Thoracic aorta (tissue), 2 donors: Measurements from ENCODE around the gene CREB3L2. TPM values are rescaled to one million over a fixed set of nuclear protein-coding genes. Genes with fewer than 3 reads are reported as not detected.

Experiments used
- ATAC-seq: fragments of 150-250 bp; one replicate; pipeline ENCODE4 v1.8.0; 2017; ENCODE audit warnings: low read depth; ENCODE audit not compliant: insufficient number of reproducible peaks, low FRiP score
- DNase-seq: peaks from one replicate; pipeline ENCODE4 v3.0.0-alpha.2; 2020; ENCODE audit warnings: low spot score
- H3K27ac ChIP-seq, 2 donors: fragments of 200-600 bp; sonication (generic); 1 replicate in 1 of 2; 2 replicates in 1 of 2; pipeline ENCODE4 v1.5.1; 2016; ENCODE audit warnings: mild to moderate bottlenecking in 2 of 2, moderate library complexity in 2 of 2
- H3K27me3 ChIP-seq: fragments of 200-600 bp; sonication (generic); replicated peaks from 2 replicates; pipeline ENCODE4 v1.6.0; 2016; ENCODE audit warnings: mild to moderate bottlenecking; ENCODE audit not compliant: insufficient read depth
- H3K36me3 ChIP-seq: fragments of 200-600 bp; sonication (generic); one replicate; pipeline ENCODE4 v1.5.1; 2016
- H3K4me1 ChIP-seq, 2 donors: fragments of 200-600 bp; sonication (generic); 1 replicate in 1 of 2; 2 replicates in 1 of 2; pipeline versions ENCODE4 v1.5.1 to v1.6.0; 2016; ENCODE audit warnings: low read depth in 2 of 2, mild to moderate bottlenecking in 1 of 2; ENCODE audit not compliant: control insufficient read depth in 1 of 2
- H3K4me3 ChIP-seq: fragments of 200-600 bp; sonication (generic); 2 replicates; pipeline ENCODE4 v1.5.1; 2016; ENCODE audit warnings: mild to moderate bottlenecking
- H3K9me3 ChIP-seq: fragments of 200-600 bp; sonication (generic); 2 replicates; pipeline ENCODE4 v1.5.1; 2016
- CTCF ChIP-seq: fragments of 200-600 bp; sonication (generic); IDR thresholded peaks from one replicate; pipeline ENCODE4 v1.5.1; 2019; ENCODE audit warnings: antibody characterized with exemption
- total RNA-seq, 2 donors: library from RNA; depleted of rRNA; stranded (reverse); fragments of >200 nt; gene quantifications; one replicate each; pipeline versions ENCODE4 v1.1.0 to v1.2.3, GENCODE V29; 2016

CREB3L2 gene
- total RNA-seq, 2 donors from 2014 or later: 85.3 to 96.7 TPM

DNA sequence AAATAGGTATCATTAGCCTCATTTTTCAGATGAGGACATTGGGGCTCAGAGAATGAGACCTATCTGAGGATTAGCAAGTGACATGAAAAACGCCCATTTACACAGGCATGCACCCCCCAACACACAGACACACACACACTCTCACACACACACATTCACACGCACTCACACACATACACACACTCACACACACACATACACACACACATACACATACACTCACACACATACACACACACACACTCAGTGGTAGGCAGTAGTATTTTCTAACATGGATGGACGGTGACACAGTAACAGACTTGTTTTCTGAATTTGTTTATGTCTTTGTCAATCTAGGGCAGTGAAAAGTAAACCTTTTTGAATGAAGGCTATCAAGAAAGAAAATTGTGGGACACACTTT is 176.4 kb downstream of the CREB3L2 start:
- Histone ChIP-seq H3K4me3 (no peak overlapping the region), H3K36me3 (no peaks in the 10 kb centered on the region), H3K27ac (no peak overlapping the region), H3K9me3 (no peaks in the 10 kb centered on the region), H3K27me3 (no peaks in the 10 kb centered on the region), H3K4me1 (peaks cover 15 to 28% of the 10 kb centered on the region in 2 donors)
- TF ChIP-seq CTCF: no peak
- DNase-seq (no peak), ATAC-seq (no peak)

Other genes with a start within 250 kb of the CREB3L2 start
- 10 to 100 TPM; 10.3 to 22.3 TPM for gene DGKI, start 155.1 kb downstream of the CREB3L2 start, total RNA-seq
- not detected for gene AKR1D1, start 74.4 kb upstream of the CREB3L2 start, total RNA-seq